Stimulated activated memory B cell treated with anti-CD40 and anti-IgM and Interleukin-4, amounts not matched to agents 10 μg/mL and 1 μg/mL and 100 μg/mL, for 72 hours (primary cell): ENCODE data around the gene GPR39.
A peak's percentile ranks its signal among the peaks of the same experiment; 100 is the strongest.

Source experiments
- ATAC-seq: fragments of 150-1000 bp; cut with Tn5 transposase; 2 replicates; pipeline ENCODE4 v1.10.0; 2021
- H3K27ac Mint-ChIP-seq: one replicate; pipeline ENCODE4 v1.8.0; 2022; ENCODE audit warnings: mild to moderate bottlenecking, mixed read lengths
- H3K27me3 Mint-ChIP-seq: one replicate; pipeline ENCODE4 v1.8.0; 2022; ENCODE audit warnings: mixed read lengths
- H3K36me3 Mint-ChIP-seq: one replicate; pipeline ENCODE4 v1.8.0; 2022; ENCODE audit warnings: mixed read lengths
- H3K4me1 Mint-ChIP-seq: one replicate; pipeline ENCODE4 v1.8.0; 2022; ENCODE audit warnings: mixed read lengths
- H3K4me3 Mint-ChIP-seq: one replicate; pipeline ENCODE4 v1.8.0; 2022; ENCODE audit warnings: mild to moderate bottlenecking, moderate library complexity, mixed read lengths
- H3K9me3 Mint-ChIP-seq: one replicate; pipeline ENCODE4 v1.8.0; 2022; ENCODE audit warnings: mixed read lengths

Gene GPR39

DNA sequence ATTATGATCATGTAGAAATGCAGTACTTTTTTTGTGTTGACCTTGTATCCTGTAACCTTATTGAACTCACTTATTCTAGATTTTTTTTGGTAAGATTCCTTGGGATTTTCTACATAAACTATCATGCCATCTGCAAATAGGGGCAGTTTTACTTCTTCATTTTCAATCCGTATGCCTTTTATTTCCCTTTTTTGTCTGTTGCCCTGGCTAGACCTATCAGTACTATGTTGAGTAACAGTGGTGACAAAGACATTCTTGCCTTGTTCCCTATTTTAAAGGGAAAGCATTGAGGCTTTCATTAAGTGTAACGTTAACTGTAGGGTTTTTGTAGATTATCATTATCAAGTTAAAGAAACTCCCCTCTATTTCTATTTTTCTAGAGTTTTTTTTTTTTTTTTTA is 161.1 kb downstream of the GPR39 start:
- H3K9me3 Mint-ChIP-seq, result no peaks in the 10 kb centered on the region

DNA sequence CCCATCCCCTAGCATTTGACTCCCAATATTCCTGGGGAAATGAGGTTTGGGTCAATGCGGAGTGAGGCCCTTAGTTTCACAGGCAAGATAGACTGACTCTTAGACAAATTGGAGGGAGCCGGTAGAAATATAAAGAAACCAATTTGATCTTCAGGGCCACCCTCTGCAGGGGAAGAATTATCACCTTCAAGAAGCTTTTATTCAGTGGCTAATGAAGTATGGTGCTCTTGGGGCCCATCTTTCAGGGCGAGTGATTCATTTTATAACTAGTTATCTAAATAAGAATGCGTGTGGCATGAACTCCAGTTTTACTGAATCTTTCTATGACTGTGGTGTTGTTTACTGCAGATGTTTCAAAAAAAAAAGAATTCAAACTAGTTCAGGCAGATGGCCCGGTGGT is 165.0 kb downstream of the GPR39 start:
- ATAC-seq, result no peak
- Mint-ChIP-seq H3K4me1 (peaks cover 6% of the 10 kb centered on the region), H3K36me3 (no peaks in the 10 kb centered on the region), H3K27me3 (peaks cover 20% of the 10 kb centered on the region), H3K4me3 (no peak overlapping the region), H3K27ac (no peak overlapping the region), H3K9me3 (no peaks in the 10 kb centered on the region)

More for the DNA sequence above, 161.1 kb downstream of the GPR39 start:
- Mint-ChIP-seq H3K4me3 (no peak overlapping the region), H3K4me1 (peaks cover 6% of the 10 kb centered on the region), H3K27me3 (peaks cover 10% of the 10 kb centered on the region), H3K27ac (no peak overlapping the region), H3K36me3 (no peaks in the 10 kb centered on the region)
- ATAC-seq, result no peak

DNA sequence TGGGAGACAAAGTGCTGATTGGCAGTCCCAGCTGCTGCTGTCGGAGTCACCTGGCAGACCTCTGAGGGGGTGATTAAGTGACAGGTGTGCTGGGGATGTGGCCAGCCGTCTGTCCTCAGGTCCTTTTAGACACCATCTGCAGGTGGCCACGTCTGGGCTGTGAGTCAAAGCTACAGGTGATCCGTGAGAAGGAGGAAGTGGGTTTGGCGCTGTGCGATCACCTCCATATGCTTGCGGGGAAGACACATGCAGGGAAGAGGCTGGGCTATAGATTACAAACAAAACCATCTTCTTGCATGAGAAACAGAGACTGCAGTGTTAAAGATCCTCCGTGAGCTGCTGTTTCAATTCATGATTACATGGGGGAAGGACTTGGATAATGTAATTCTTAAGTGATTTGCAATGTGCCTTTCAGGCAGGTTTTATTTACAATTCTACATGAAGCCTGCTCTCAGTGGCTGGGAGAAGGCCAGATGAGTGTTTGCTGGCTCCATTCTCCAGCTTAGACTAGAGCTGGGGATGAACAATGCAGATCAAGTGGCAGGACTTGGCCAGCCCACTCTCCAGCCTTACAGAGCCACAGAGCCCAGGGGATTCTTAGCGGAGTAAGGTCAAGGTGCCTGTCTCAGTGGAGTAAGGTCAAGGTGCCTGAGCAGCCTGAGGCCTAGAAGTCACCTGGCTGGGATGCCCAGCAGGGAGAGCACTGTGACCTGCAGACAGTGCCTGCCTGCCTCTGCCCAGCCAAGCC is 165.6 kb downstream of the GPR39 start:
- no peak overlapping the region for H3K4me3 Mint-ChIP-seq
- no peak overlapping the region for H3K27ac Mint-ChIP-seq
- ATAC-seq, result peak; percentile 39
- H3K4me1 Mint-ChIP-seq, result peaks cover 6% of the 10 kb centered on the region
- peaks cover 20% of the 10 kb centered on the region for H3K27me3 Mint-ChIP-seq
- no peaks in the 10 kb centered on the region for H3K36me3 Mint-ChIP-seq
- H3K9me3 Mint-ChIP-seq, result no peaks in the 10 kb centered on the region

DNA sequence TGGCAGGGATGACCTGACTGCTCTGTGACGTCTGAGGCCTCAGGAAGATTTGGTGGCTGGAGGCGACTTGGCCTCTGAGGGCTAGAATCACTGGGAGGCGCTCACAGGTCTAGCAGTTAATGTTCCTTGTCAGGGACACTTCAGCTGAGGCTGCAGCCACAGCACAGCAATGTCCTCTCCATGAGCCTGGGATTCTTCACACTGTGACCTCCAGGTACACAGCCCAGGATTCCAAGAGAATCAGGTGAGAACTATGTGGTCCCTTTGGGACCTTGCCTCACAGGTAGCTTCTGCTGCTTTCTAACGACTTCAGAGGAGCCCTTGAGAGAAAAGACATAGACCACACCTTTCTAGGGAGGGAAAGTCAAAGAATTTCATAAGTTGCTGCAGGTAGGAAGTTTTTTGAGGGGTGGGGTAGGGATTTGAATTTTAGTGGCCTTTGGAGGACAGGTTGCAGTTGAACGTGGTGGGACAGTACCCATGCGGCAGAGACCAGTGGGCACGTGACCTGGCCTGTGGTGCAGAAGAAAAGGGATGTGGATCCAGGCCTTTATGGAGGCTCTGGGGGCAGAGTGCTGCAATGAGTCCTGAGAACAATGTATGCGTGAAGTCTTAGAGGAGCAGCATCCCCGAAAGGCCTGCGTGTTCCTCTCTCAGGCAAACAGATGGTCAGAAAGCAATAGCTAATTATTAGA is 167.2 kb downstream of the GPR39 start:
- no peaks in the 10 kb centered on the region for H3K9me3 Mint-ChIP-seq
- no peak overlapping the region for H3K4me3 Mint-ChIP-seq
- no peak overlapping the region for H3K27ac Mint-ChIP-seq
- no peaks in the 10 kb centered on the region for H3K36me3 Mint-ChIP-seq
- H3K27me3 Mint-ChIP-seq, result peaks cover 20% of the 10 kb centered on the region
- no peak for ATAC-seq
- H3K4me1 Mint-ChIP-seq, result peaks cover 6% of the 10 kb centered on the region

DNA sequence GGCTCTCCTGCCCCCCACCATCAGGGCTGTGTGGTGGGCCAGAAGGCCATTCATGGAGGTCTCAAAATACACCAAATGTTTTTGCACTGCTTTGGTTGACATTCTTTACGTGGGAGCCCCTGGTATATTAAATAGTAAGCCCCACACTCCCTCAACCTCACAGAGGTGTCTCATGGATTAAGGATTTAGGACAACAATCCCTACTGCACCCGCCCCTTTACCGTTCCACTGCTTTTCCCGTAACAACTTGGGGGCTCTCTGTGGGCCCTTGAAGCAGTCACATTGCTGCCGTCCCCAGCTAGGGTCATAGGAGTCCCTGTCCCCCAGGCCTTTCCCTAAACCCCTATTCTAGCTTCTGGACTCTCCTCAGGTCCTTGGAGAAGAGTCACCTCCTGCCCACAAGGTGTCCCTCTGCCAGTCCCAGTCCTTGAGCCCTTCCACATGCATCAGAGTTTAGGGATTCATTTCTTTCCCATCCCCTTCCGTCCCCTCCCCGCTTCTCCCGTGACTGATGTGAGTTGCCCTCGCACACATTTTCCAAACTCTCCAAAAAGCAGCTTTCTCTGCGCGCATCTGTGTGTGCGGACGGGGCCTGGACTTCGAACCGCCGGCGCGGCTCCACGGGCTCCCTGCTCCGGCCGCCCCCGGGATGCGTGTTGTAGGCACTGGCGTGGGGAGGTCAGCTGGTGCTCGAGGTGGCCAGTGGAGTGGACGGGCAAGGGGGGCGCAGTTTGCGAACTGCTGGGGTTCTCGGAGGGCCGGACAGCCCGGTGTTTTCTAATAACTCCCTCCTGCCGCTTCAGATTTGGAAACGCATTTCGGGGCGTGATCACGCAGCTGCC is 168.6 kb downstream of the GPR39 start:
- no peak overlapping the region for H3K4me3 Mint-ChIP-seq
- no peak for ATAC-seq
- peaks cover 20% of the 10 kb centered on the region for H3K27me3 Mint-ChIP-seq
- H3K9me3 Mint-ChIP-seq, result no peaks in the 10 kb centered on the region
- peaks cover 6% of the 10 kb centered on the region for H3K4me1 Mint-ChIP-seq
- no peaks in the 10 kb centered on the region for H3K36me3 Mint-ChIP-seq
- H3K27ac Mint-ChIP-seq, result no peak overlapping the region

DNA sequence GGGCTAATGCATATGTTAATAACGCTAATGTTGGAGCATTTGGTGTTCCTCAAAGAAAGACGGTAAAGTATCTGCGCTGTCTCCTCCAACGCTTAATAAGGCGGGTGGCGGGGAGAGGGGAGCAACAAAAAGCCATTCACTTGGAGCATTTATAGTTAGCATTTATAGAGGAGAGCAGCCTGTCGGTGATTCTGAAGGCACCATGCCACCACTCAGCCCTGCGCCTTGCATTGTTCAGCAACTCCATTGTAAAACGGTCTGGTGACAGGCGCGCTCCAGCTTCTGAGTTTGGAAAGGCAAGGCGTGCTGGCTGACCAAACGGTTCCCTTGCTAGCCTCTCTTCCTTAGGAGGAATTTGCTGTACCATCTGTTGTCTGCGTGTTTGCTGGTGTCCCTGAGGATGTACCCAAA is 169.5 kb downstream of the GPR39 start:
- H3K9me3 Mint-ChIP-seq, result no peaks in the 10 kb centered on the region
- no peak overlapping the region for H3K27ac Mint-ChIP-seq
- peaks cover 6% of the 10 kb centered on the region for H3K4me1 Mint-ChIP-seq
- peaks cover 20% of the 10 kb centered on the region for H3K27me3 Mint-ChIP-seq
- ATAC-seq, result no peak
- H3K36me3 Mint-ChIP-seq, result no peaks in the 10 kb centered on the region
- H3K4me3 Mint-ChIP-seq, result no peak overlapping the region

DNA sequence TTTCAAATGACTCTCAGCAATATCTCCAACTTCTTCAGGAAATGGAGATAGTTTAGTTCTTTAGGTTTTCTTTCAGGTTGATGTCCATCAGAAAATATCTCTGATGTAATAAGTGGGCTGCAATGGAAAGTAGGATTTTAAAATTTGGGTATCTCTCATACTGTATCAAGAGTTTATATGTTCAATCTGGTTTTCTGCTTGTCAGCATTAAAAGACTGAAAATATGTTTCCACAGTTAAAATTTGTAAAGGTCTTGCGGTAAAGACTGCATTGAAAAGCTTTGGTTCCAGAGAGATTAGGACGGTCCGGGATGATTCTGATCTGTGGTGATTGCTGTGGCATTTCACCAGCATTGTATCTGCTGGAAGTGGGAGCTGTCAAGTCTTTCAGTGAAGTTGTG is 170.2 kb downstream of the GPR39 start:
- Mint-ChIP-seq H3K27me3 (peaks cover 15% of the 10 kb centered on the region), H3K4me1 (peaks cover 5% of the 10 kb centered on the region), H3K9me3 (no peaks in the 10 kb centered on the region), H3K36me3 (no peaks in the 10 kb centered on the region), H3K4me3 (no peak overlapping the region), H3K27ac (no peak overlapping the region)
- ATAC-seq, result no peak

DNA sequence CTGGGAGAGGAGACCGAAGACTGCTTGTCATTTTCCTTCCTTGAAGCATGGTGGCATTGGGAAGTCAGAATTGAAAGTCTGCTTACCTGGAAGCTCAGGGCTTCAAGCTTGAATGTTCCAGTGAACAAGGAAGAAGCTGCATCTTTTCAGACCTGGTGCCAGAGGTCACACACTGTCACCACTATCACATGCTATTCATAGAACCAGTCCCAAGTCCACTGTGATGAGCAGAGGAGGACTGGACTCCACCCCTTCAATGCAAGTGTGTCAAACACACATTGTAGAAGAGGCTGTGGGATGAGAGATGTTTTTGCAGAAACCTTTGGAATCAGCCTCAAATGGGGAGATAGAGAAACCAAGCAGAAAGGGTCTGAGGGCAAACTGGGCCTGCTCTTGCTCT is 172.0 kb downstream of the GPR39 start:
- no peaks in the 10 kb centered on the region for H3K4me1 Mint-ChIP-seq
- peaks cover 3% of the 10 kb centered on the region for H3K9me3 Mint-ChIP-seq
- ATAC-seq, result no peak
- H3K4me3 Mint-ChIP-seq, result no peak overlapping the region
- H3K27ac Mint-ChIP-seq, result no peak overlapping the region
- H3K27me3 Mint-ChIP-seq, result peaks cover 2% of the 10 kb centered on the region
- no peaks in the 10 kb centered on the region for H3K36me3 Mint-ChIP-seq

DNA sequence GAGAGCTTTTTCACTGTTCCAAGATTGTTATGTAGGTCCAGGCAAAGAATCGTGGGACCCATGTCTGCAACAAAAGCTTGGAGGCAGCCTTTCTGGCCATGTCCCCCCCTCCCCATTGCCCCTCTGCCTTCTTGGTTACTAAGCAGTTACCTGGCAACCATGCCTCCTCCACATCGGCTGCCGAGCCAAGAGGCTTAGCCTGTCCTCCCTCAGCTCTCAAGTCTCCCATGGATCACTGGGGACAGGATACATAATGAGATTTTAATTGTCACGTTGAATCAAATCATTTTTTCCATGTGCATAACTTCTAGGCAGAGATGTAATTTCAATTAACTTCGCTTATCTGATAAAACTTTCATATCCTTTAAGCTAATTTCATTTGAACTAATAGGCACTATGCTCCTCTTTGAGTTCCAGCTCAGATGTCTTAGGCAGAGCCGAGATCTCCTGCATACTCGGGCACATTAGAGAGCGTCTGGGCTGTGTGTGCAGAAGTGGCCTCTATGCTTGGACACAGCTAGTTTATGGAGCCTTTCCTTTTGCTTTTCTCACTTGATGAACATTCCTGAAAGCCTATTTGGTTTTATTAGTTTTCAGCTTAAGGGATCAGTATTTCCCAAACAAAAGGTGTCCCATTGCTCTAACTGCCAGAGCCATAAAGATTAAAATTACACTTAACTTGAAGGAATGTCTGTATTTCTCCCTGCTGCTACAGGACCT is 172.7 kb downstream of the GPR39 start:
- Mint-ChIP-seq H3K4me3 (no peak overlapping the region), H3K9me3 (peaks cover 3% of the 10 kb centered on the region), H3K4me1 (no peaks in the 10 kb centered on the region), H3K36me3 (no peaks in the 10 kb centered on the region), H3K27me3 (no peaks in the 10 kb centered on the region), H3K27ac (no peak overlapping the region)
- no peak for ATAC-seq

DNA sequence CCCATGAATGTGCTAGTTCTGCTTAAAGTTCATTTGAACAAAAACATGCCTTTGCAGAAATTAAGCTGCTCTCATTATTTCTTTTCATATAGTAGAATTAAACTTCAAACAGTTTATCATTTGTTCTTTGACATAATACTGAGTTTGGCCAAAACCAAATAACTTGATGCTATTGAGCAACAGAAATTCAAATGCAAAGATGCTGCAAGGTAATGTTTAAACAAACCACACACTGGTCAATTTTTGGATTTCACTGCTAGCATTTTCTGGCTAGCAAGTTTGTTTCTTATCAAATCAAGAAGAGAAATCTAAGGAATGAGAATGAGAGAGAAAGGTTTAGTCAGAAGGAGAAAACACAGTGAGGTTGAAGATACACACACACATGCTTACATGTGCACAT is 173.4 kb downstream of the GPR39 start:
- Mint-ChIP-seq H3K27ac (no peak overlapping the region), H3K9me3 (peaks cover 3% of the 10 kb centered on the region), H3K27me3 (no peaks in the 10 kb centered on the region), H3K36me3 (no peaks in the 10 kb centered on the region), H3K4me1 (no peaks in the 10 kb centered on the region), H3K4me3 (no peak overlapping the region)
- no peak for ATAC-seq

DNA sequence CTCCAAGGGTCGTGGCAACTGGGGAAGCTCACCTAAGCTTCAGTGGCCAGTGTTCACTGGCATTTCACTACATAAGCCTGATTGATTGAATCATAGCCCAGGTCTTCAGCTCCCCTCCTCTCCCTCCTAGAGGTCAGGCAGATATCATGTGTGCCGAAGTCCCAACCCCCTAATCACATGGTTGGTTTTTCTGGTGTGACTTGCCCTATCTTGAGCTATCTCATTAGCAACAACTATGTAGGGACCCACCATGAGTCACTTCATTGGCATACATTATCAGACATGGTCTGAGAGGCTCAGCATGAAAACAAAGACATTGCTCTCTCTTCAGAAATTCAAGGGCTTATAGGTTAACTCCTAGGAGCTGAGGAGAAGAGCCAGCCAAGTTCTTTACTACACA is 176.6 kb downstream of the GPR39 start:
- Mint-ChIP-seq H3K4me3 (no peak overlapping the region), H3K4me1 (no peaks in the 10 kb centered on the region), H3K36me3 (no peaks in the 10 kb centered on the region), H3K9me3 (peaks cover 7% of the 10 kb centered on the region), H3K27me3 (peaks cover 11% of the 10 kb centered on the region), H3K27ac (no peak overlapping the region)
- no peak for ATAC-seq

DNA sequence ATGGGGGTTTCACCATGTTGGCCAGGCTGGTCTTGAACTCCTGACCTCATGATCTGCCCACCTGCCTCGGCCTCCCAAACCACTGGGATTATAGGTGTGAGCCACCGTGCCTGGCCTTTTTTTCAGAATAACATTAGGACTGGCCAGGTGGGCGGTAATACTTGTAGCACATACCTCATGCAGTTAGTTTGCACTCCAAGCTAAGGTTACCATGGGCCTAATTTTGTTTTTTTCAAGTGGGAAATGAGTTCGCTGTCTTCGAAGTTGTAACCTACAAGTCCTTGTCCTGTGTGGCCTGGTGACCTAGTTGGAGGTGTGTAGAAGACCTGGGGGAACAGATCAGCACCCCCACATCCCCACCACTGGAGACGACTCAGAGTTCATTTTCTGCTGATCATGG is 178.6 kb downstream of the GPR39 start:
- ATAC-seq, result no peak
- no peaks in the 10 kb centered on the region for H3K4me1 Mint-ChIP-seq

DNA sequence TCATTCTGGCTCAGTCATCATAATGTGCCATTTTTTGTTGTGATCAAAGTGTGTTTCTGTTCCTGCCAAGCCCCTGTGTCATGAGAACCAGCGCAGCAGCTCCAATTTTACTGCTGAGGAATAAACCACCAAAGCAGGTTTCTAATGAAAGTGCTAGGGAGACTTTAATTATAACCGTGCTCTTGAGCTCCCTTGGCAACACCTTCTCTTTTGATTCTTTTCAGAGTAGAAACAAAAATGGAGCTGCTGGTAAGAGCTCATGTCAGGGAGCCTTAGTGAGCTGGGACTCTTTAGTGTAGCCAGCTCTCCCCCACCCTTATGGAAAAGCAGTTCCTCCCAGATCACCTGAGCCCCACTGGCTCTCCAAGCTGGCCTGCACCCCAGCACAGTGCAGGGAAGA is 179.1 kb downstream of the GPR39 start:
- Mint-ChIP-seq H3K36me3 (no peaks in the 10 kb centered on the region), H3K27ac (no peak overlapping the region), H3K4me1 (no peaks in the 10 kb centered on the region), H3K4me3 (no peak overlapping the region), H3K9me3 (peaks cover 7% of the 10 kb centered on the region), H3K27me3 (peaks cover 11% of the 10 kb centered on the region)
- no peak for ATAC-seq

More for the DNA sequence above, 178.6 kb downstream of the GPR39 start:
- Mint-ChIP-seq H3K36me3 (no peaks in the 10 kb centered on the region), H3K27me3 (peaks cover 11% of the 10 kb centered on the region), H3K4me3 (no peak overlapping the region), H3K27ac (no peak overlapping the region), H3K9me3 (peaks cover 7% of the 10 kb centered on the region)

DNA sequence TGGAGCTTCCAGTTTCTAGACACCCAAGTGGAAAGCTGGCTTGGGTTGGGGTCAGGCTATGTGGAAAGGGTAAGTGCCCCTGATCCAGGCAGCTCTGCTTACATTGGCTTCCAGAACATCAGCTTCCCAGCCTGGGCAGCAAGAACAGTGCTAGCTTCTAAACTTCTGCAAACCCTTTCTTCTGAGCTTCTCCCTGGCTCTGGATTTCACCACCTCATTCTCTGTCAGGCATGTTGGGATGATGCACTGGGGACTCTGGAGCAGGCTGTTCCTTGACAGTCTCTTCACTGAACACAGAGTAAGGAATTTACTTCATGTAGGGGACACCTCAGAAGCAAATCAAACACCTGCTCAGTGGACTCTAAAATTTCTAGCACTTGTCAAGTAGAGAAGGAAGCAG is 180.6 kb downstream of the GPR39 start:
- no peak overlapping the region for H3K4me3 Mint-ChIP-seq
- no peak for ATAC-seq
- H3K9me3 Mint-ChIP-seq, result peaks cover 5% of the 10 kb centered on the region
- no peak overlapping the region for H3K27ac Mint-ChIP-seq
- H3K27me3 Mint-ChIP-seq, result peaks cover 11% of the 10 kb centered on the region
- H3K36me3 Mint-ChIP-seq, result no peaks in the 10 kb centered on the region
- H3K4me1 Mint-ChIP-seq, result no peaks in the 10 kb centered on the region

DNA sequence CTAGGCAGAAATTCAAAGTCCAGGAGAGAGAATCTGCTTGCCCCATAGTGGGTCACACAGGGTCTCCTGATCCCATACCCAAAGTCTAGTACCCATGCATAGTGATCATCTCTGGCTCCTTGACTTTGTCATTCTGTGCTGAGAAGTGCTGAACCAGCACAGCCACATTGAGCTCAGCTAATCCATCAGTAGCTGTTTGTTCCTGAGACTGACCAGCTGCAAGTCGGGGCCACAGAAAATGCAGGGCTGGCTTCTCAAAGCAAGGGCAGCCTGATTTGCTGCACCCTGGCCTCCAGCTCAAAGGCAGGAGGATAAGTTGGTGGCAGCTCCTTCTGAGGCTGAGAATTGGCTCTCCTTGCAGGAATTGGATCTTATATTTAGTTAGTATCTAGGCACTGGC is 181.2 kb downstream of the GPR39 start:
- no peak overlapping the region for H3K27ac Mint-ChIP-seq
- H3K4me3 Mint-ChIP-seq, result no peak overlapping the region
- no peak for ATAC-seq
- H3K9me3 Mint-ChIP-seq, result peaks cover 4% of the 10 kb centered on the region
- H3K27me3 Mint-ChIP-seq, result peaks cover 11% of the 10 kb centered on the region
- H3K4me1 Mint-ChIP-seq, result no peaks in the 10 kb centered on the region
- no peaks in the 10 kb centered on the region for H3K36me3 Mint-ChIP-seq
